Sigmoid colon (tissue), 4 donors: ENCODE data around the gene IMMP2L.

Experiments
- CTCF ChIP-seq, 4 experiments: fragments of 450-650 bp in 3 of 4; fragments of 200-600 bp in 1 of 4; IDR thresholded peaks; one replicate each; pipeline ENCODE4 v1.5.1; 2016 to 2019; ENCODE audit warnings: antibody characterized with exemption in 4 of 4, mild to moderate bottlenecking in 3 of 4, moderate library complexity in 2 of 4
- EP300 ChIP-seq, 4 donors: sonication (generic); formaldehyde crosslinking; IDR thresholded peaks; one replicate each; pipeline ENCODE4 v1.6.1; 2017; ENCODE audit warnings: antibody characterized with exemption in 4 of 4
- POLR2A ChIP-seq, 2 donors: fragments of 450-650 bp; IDR thresholded peaks; one replicate each; pipeline ENCODE4 v1.6.1; 2016; ENCODE audit warnings: antibody characterized with exemption in 2 of 2, mild to moderate bottlenecking in 2 of 2, moderate library complexity in 2 of 2
- POLR2AphosphoS5 ChIP-seq, 4 donors: sonication (generic); formaldehyde crosslinking; IDR thresholded peaks; one replicate each; pipeline ENCODE4 v1.6.1; 2017; ENCODE audit warnings: antibody characterized with exemption in 4 of 4

GRCh38 chr7:111103678-111104274 is 458.5 kb downstream of the IMMP2L start:
- TF ChIP-seq CTCF (IDR thresholded peaks at IDR 0.05) (no peak), EP300 (IDR thresholded peaks at IDR 0.05) (no peak), POLR2AphosphoS5 (IDR thresholded peaks at IDR 0.05) (no peak), POLR2A (IDR thresholded peaks at IDR 0.05) (no peak)
